ENCODE data around the gene USO1. TPM values are rescaled to one million over a fixed set of nuclear protein-coding genes. Genes with fewer than 3 reads are reported as not detected.
A peak's percentile ranks its signal among the peaks of the same experiment; 100 is the strongest.
"Not testable (repeated sequence)": the region's sequence is repeated elsewhere in the genome, so short reads cannot be mapped to it uniquely, and the experiment has no call there.

Gene USO1
- total and polyA plus RNA-seq, 9 of the 15 experiments (the other 6 are each of a cell fraction or from before 2014, with no cell fraction given), result 19.3 to 97.8 (median 48.5) TPM

- TF ChIP-seq MAFG (tag; conservative IDR thresholded peaks at IDR 0.05), result peak; percentile 69
- TF ChIP-seq KLF16 (IDR thresholded peaks at IDR 0.05), result peak; percentile 39; the same call in 1 of the 2 replicates
- peak; percentile 15; the same call in 1 of the 2 replicates for TF ChIP-seq JUND (IDR thresholded peaks at IDR 0.05; ENCODE audit: borderline replicate concordance, low read depth, low read length)
- not testable (repeated sequence) for TF ChIP-seq JUND (tag; IDR thresholded peaks at IDR 0.05; ENCODE audit: borderline replicate concordance, low read depth, low read length); REST (CRISPR knock-in tag; IDR thresholded peaks at IDR 0.05; ENCODE audit: low read depth)
- peak; percentile 84 for TF ChIP-seq ZNF316 (IDR thresholded peaks at IDR 0.05)
- TF ChIP-seq MAFF (IDR thresholded peaks at IDR 0.05; ENCODE audit: low read length), result peak; percentile 28; the same call in 1 of the 2 replicates
- 0 out of 4 replicates have a peak, but pooled peaks of 1 of the 2 experiments have one; percentile 34 for TF ChIP-seq ARNT (IDR thresholded peaks at IDR 0.05)
- peak; percentile 93 for TF ChIP-seq CEBPB (tag; IDR thresholded peaks at IDR 0.05)
- peak; percentile 75 for TF ChIP-seq REST (IDR thresholded peaks at IDR 0.05; ENCODE audit: borderline replicate concordance)
- peak in 1 of 2 experiments; percentile 48; a peak in 2 of 4 replicates for TF ChIP-seq RCOR1 (IDR thresholded peaks at IDR 0.05; ENCODE audit: borderline replicate concordance in 1 of 2, low read depth in 2 of 2, low read length in 2 of 2)
- peak; percentile 91 for TF ChIP-seq HMBOX1 (IDR thresholded peaks at IDR 0.05)
- peak; percentile 57; the same call in 1 of the 2 replicates for TF ChIP-seq CEBPG (CRISPR knock-in tag; IDR thresholded peaks at IDR 0.05)
- peak; percentile 79 to 86 for TF ChIP-seq CEBPG (tag; conservative IDR thresholded peaks at IDR 0.05 in 1 of 2, IDR thresholded peaks at IDR 0.05 in 1 of 2)
- peak; percentile 48; the same call in 1 of the 2 replicates for TF ChIP-seq LCOR (CRISPR knock-in tag; IDR thresholded peaks at IDR 0.05)
- TF ChIP-seq ETV1 (tag; conservative IDR thresholded peaks at IDR 0.05; ENCODE audit: low read depth), result 0 out of 2 replicates have a peak, but pooled peaks have one; percentile 11
- 0 out of 2 replicates have a peak, but pooled peaks have one; percentile 42 for TF ChIP-seq RB1 (IDR thresholded peaks at IDR 0.05; ENCODE audit: low read depth)
- TF ChIP-seq ZNF384 (IDR thresholded peaks at IDR 0.05; ENCODE audit: low read depth, low read length), result peak; percentile 92
- TF ChIP-seq CXXC5 (CRISPR knock-in tag; IDR thresholded peaks at IDR 0.05), result peak; percentile 34
- TF ChIP-seq ATF7 (IDR thresholded peaks at IDR 0.05), result peak; percentile 46
- TF ChIP-seq MAZ (CRISPR knock-in tag; conservative IDR thresholded peaks at IDR 0.05 in 1 of 2, IDR thresholded peaks at IDR 0.05 in 1 of 2), result 0 out of 4 replicates have a peak, but pooled peaks of 1 of the 2 experiments have one; percentile 18
Measured at GRCh38 chr4:75848171-75848760, 123.9 kb downstream of the USO1 start (continued).
